COLO668 (cell line): Measurements from ENCODE around the gene TTYH1.

Experiments used
- DNase-seq: peaks from one replicate; lab custom pipeline; 2025; ENCODE audit not compliant: unreplicated experiment; lab: John Stamatoyannopoulos, UW

TTYH1 gene

DNA sequence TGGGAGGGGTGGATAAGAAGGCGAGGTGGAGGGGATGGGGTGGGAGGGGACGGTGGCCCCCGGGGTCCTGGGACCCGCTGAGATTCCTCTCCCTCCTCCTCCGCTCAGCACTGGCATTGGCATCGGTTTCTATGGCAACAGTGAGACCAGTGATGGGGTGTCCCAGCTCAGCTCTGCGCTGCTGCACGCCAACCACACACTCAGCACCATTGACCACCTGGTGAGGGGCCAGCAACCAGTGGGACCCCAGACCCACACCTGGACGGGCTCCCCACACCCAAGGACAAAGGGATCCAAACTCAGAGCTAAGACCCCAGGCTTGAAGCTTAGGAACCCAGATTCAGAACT lies 5.9 kb downstream of the TTYH1 start:
- DNase-seq = no peak

GRCh38 chr19:54421521-54421920 lies 6.3 kb downstream of the TTYH1 start:
- no peak for DNase-seq

- DNase-seq = no peak
These were observed 6.9 kb downstream of the TTYH1 start for GRCh38 chr19:54422136-54422535.

GRCh38 chr19:54424201-54424600 lies 8.9 kb downstream of the TTYH1 start:
- no peak for DNase-seq

DNA sequence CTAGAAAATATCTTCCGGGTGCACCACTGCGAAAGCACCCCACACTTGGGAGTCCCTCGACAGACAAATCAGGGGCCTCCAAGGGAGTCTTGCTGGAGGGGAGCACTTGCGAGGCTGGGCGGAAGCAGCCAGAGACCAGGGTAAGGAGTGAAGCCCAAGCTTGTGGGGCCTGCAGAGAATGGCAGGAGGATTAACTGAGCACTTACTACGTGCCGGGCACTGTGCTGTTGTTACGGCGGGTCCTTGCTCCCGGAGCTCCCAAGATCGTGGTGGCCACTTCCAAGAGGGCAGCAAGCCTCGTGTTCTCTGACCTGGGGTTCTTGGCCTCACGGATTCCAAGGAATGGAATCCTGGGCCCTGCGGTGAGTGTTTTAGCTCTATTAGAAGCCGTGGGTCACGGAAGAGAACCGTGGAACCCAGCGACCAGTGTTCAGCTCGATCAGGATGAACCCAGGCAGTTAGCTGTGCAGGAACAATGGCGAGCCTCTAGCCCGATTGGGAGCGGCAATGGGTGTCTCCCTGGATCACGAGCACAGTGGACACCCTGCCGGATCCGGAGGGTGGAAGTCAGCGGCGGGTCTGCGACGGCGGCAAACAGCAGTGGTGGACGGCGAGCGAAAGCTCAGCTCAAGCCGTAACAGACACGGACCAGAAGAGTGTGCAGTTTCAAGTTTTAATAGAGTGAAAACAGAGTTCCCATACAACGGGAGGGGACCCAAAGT lies 9.6 kb downstream of the TTYH1 start:
- DNase-seq = no peak

- DNase-seq = no peak
These were observed 10.1 kb downstream of the TTYH1 start for GRCh38 chr19:54425382-54425723.

GRCh38 chr19:54426291-54426931 lies 11.1 kb downstream of the TTYH1 start:
- no peak for DNase-seq

GRCh38 chr19:54427586-54427985 lies 12.3 kb downstream of the TTYH1 start:
- no peak for DNase-seq

- DNase-seq = no peak
These were observed 13.3 kb downstream of the TTYH1 start for GRCh38 chr19:54428323-54429175.

- no peak for DNase-seq
These were observed 13.9 kb downstream of the TTYH1 start for GRCh38 chr19:54429176-54429495.

- no peak for DNase-seq
These were observed 14.4 kb downstream of the TTYH1 start for GRCh38 chr19:54429545-54430227.

GRCh38 chr19:54430306-54431254 lies 15.3 kb downstream of the TTYH1 start:
- no peak for DNase-seq

- peak; percentile 9 for DNase-seq
These were observed 16.1 kb downstream of the TTYH1 start for GRCh38 chr19:54431255-54431838.

DNA sequence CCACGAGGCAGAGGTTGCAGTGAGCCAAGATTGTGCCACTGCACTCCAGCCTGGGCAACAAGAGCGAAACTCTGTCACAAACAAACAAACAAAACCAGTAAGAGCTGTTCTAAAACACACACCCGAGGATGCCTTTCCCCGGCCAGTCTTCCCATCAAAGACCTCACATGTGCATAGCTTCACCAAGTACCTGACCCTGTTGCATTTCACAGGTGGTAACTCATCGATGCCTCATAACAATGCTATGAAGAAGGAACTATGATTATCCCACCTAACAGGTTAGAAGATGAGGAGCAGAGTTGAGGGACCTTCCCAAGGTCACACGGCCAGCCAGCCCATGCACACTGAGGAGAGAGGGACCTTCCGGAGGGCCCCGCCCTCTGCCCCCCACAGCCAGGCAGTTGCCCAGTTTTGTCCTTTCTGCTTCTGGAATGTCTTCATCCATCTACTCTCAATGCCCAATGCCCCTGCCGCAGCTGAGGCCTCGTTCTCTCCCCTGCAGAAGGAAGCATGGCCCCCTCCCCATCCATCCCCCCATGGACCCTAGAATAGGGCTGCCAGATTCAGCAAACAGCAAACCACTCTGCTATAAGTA lies 17.0 kb downstream of the TTYH1 start:
- DNase-seq = no peak

GRCh38 chr19:54433697-54434096 lies 18.4 kb downstream of the TTYH1 start:
- no peak for DNase-seq

- DNase-seq = peak; percentile 73
These were observed 19.0 kb downstream of the TTYH1 start for GRCh38 chr19:54434112-54434872.

DNA sequence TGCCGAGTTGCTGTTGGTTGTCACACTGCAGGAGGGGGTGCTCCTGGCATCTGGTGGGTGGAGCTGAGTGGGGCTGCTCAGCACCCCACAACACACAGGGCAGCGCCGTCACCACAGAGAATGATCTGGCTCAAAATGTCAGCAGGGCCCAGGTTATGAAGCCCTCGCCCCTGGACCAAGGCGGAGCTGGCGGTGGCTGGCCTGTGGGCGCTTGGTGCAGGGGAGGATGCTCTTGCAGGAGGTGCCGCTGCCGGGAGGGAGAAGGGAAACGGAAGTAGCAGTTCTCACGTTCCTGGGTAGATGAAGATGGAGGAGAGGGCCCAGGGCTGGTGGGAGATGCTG lies 19.6 kb downstream of the TTYH1 start:
- peak; percentile 67 for DNase-seq

DNA sequence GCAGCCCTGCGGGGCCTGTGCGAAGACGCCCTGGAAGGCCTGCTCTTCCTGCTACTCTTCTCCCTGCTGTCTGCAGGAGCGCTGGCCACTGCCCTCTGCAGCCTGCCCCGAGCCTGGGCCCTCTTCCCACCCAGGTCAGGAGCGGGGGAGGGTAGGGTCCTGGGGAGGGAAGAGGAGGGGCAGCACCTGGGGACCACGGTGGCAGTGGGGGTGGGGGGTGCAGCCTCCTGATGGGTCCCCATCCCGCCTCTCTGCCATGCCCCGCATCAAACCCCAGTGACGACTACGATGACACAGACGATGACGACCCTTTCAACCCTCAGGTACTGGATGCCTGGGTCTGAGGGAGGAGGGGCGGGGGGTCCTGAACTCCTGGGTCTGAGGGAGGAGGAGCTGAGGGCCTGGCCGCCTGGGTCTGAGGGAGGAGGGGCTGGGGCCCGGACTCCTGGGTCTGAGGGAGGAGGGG lies 20.3 kb downstream of the TTYH1 start:
- no peak for DNase-seq

DNA sequence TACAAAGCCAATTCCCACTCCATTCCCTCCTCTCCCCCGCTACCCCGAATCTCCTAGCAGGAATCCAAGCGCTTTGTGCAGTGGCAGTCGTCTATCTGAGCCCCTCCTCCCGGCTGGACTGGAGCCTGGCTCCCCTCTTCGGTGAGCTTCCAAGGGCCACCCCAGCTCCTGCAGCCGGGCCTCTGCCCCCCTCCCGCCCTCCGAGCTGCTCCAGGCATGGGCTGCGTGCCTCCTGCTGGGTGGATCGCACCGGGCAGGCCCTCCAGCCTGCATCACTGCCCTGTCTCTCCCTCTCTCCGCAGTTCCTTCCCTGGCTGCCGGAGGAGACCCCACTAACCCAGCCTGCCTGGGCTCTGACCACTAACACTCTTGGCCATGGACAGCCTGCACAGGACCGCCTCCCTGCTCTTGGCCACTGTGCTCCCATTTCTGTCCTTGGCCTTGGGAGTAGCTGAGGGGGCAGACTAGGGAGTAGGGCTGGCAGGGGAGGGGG lies 20.8 kb downstream of the TTYH1 start:
- no peak for DNase-seq
